Right atrium auricular region (tissue), 2 donors: ENCODE measurements around the gene MYO16. TPM values are rescaled to one million over a fixed set of nuclear protein-coding genes. Genes with fewer than 3 reads are reported as not detected.

ENCODE experiments used
- DNase-seq: peaks from one replicate; pipeline ENCODE4 v3.0.0-alpha.2; 2019; ENCODE audit warnings: low spot score
- H3K27ac ChIP-seq, 2 donors: fragments of 200-600 bp; sonication (generic); 1 replicate in 1 of 2; 2 replicates in 1 of 2; pipeline ENCODE4 v1.5.1; 2016 to 2019
- H3K27me3 ChIP-seq, 2 donors: fragments of 200-600 bp; sonication (generic); one replicate each; pipeline versions ENCODE4 v1.5.1 to v1.6.0; 2017 to 2019
- H3K36me3 ChIP-seq: fragments of 200-600 bp; sonication (generic); one replicate; pipeline ENCODE4 v1.5.1; 2016
- H3K4me1 ChIP-seq, 2 donors: fragments of 200-600 bp; sonication (generic); one replicate each; pipeline versions ENCODE4 v1.5.1 to v1.6.0; 2017 to 2019
- H3K4me3 ChIP-seq, 2 donors: fragments of 200-600 bp; sonication (generic); 1 replicate in 1 of 2; 2 replicates in 1 of 2; pipeline ENCODE4 v1.5.1; 2017 to 2019; ENCODE audit warnings: mild to moderate bottlenecking in 1 of 2, moderate library complexity in 1 of 2
- H3K9me3 ChIP-seq, 2 donors: fragments of 200-600 bp; sonication (generic); one replicate each; pipeline ENCODE4 v1.5.1; 2019
- total RNA-seq, 2 donors: library from RNA; depleted of rRNA; stranded (reverse); fragments of >200 nt; gene quantifications; one replicate each; pipeline ENCODE4 v1.1.0, GENCODE V29; 2016
- TF ChIP-seq, protein P1 (sequence below), 2 donors: fragments of 200-600 bp; sonication (generic); IDR thresholded peaks; one replicate each; pipeline ENCODE4 v1.5.1; 2019; ENCODE audit warnings: antibody characterized with exemption in 2 of 2

The MYO16 gene
- total RNA-seq, 2 donors from 2014 or later: 1.1 to 1.8 TPM

DNA sequence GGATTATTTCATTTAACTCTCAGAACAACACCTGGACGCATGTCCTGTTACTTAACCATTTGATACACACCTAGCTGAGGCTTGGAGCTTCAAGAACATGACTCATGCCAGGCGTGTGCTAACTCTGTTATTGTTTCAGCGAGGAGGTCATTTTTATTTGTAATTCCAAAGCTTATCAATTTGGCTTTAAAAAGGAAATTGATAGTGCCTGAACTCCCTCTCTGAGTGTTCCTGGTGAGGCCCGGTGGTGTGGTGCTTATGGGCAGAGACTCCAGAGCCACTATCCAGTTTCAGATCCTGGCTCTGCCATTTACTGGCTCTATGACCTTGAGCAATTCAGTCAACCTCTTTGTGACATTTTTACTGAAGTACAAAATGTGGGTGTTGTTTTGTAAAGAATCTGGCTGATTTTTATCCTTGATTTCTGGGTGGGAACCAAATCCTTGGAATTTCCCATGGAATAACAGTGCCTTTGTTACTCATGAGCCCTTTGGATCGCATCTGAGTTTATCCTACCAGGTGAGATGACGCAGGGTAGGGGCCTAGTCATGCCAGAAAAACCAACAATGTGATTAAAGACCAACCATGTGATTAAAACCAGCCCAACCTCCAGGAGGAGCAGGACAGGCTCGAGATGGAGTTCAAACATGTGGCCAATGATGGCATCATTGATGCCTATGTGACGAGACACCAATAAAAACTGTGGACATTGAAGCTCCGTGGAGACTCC, 198.8 kb downstream of the MYO16 start:
- TF ChIP-seq, protein P1, sequence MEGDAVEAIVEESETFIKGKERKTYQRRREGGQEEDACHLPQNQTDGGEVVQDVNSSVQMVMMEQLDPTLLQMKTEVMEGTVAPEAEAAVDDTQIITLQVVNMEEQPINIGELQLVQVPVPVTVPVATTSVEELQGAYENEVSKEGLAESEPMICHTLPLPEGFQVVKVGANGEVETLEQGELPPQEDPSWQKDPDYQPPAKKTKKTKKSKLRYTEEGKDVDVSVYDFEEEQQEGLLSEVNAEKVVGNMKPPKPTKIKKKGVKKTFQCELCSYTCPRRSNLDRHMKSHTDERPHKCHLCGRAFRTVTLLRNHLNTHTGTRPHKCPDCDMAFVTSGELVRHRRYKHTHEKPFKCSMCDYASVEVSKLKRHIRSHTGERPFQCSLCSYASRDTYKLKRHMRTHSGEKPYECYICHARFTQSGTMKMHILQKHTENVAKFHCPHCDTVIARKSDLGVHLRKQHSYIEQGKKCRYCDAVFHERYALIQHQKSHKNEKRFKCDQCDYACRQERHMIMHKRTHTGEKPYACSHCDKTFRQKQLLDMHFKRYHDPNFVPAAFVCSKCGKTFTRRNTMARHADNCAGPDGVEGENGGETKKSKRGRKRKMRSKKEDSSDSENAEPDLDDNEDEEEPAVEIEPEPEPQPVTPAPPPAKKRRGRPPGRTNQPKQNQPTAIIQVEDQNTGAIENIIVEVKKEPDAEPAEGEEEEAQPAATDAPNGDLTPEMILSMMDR (IDR thresholded peaks at IDR 0.05): no peak
- Histone ChIP-seq H3K9me3 (peaks cover 0 to 8% of the 10 kb centered on the region in 2 donors), H3K36me3 (no peaks in the 10 kb centered on the region), H3K27me3 (no peaks in the 10 kb centered on the region), H3K4me3 (no peak overlapping the region), H3K4me1 (no peaks in the 10 kb centered on the region), H3K27ac (no peak overlapping the region)
- no peak for DNase-seq

DNA sequence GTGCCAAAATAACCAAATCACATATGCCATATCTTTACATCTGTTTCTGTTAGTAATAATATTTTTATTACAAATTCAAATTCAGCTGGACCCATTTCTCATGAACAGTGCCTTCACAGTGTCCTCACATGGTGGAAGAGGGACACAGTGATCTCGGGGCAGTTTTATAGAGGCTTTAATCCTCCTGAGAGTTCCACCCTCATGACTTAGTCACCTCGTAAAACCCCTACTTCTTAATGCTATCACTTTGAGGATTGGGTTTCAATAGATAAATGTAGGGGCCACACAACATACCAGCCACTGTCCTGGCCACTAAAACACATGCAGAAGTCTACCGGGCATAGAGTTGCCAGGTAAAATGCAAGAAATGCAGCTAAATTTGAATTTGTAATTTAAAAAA, 201.5 kb downstream of the MYO16 start:
- H3K9me3 ChIP-seq: peaks cover 0 to 8% of the 10 kb centered on the region in 2 donors
- no peak overlapping the region for H3K27ac ChIP-seq
- H3K36me3 ChIP-seq: no peaks in the 10 kb centered on the region
- no peaks in the 10 kb centered on the region for H3K27me3 ChIP-seq
- TF ChIP-seq, protein P1 (IDR thresholded peaks at IDR 0.05): no peak
- no peak for DNase-seq
- no peaks in the 10 kb centered on the region for H3K4me1 ChIP-seq
- no peak overlapping the region for H3K4me3 ChIP-seq

DNA sequence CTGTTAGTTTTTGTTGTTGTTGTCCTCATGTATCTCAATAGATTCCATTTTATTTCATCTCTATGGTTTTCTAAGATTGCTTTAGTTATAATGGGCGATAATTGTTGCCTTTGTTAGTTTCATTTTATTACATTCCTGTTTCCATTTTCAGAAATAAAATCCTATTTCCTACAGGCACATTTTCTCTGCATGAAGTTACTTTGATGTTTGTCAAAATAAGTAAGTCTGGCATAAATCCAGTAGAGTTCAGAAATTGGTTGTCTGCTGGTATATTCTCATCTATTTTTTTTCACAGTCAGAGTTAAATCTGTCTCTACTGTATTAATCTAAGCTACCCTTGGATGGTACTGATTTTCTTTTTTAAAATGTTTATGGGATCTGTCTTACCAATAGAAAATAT, 204.1 kb downstream of the MYO16 start:
- Histone ChIP-seq H3K36me3 (no peaks in the 10 kb centered on the region), H3K9me3 (peaks cover 0 to 3% of the 10 kb centered on the region in 2 donors), H3K4me1 (no peaks in the 10 kb centered on the region), H3K4me3 (no peak overlapping the region), H3K27ac (no peak overlapping the region), H3K27me3 (no peaks in the 10 kb centered on the region)
- TF ChIP-seq, protein P1 (IDR thresholded peaks at IDR 0.05): no peak
- DNase-seq: no peak

DNA sequence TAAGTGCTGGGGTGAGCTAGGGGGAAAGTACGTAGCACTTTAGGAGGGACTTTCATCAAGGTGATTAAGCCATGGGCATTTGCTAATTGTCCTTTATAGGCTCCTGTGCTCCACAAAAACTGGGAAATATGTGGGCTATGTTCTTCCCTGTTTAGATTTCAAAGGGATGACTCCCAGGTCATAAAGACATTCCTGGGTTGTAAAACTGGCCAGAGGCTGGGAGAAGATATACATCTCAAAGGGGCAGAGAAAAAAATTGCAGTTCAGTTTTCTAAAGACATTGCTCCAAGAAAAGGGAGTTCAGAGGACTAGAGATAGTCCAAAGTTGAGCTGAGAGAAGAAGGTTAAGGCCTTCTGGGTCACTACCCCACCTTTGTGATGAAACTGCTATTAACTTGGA, 204.8 kb downstream of the MYO16 start:
- Histone ChIP-seq H3K9me3 (no peaks in the 10 kb centered on the region), H3K27ac (no peak overlapping the region), H3K4me3 (no peak overlapping the region), H3K27me3 (no peaks in the 10 kb centered on the region), H3K36me3 (no peaks in the 10 kb centered on the region), H3K4me1 (no peaks in the 10 kb centered on the region)
- DNase-seq: no peak
- TF ChIP-seq, protein P1 (IDR thresholded peaks at IDR 0.05): no peak

DNA sequence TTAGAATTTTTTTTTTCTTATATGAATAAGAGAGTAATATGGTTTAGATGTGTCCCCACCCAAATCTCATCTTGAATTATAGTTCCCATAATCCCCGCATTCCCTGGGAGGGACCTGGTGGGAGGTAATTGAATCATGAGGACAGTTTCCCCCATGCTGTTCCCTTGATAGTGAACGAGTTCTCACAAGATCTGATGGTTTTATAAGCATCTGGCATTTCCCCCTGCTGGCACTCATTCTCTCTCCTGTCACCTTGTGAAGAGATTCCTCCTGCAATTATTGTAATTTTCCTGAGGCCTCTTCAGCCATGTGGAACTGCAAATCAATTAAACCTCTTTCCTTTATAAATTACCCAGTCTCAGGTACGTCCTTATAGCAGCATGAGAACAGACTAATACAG, 205.7 kb downstream of the MYO16 start:
- Histone ChIP-seq H3K4me1 (no peaks in the 10 kb centered on the region), H3K9me3 (no peaks in the 10 kb centered on the region), H3K27me3 (no peaks in the 10 kb centered on the region), H3K36me3 (no peaks in the 10 kb centered on the region), H3K27ac (no peak overlapping the region), H3K4me3 (no peak overlapping the region)
- no peak for DNase-seq
- TF ChIP-seq, protein P1 (IDR thresholded peaks at IDR 0.05): no peak

DNA sequence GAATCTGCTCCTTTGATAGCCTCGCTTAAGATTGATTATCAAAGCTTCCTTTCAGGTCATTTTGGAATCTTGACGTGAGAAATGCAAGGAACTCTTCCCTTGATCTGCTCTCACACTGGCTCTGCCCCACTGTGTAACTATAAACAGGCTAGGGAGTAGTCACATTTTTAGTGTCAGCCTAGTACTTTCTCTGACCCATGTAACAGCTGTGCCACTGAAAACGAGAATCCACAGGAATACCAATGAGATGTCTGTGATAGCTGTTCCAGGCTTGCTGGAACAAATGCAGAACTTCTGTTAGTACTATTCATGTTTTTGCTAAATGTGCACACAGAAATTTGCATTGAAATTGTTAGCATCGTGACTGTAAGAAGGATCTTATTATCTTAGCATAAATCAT, 221.3 kb downstream of the MYO16 start:
- Histone ChIP-seq H3K4me1 (no peaks in the 10 kb centered on the region), H3K27ac (no peak overlapping the region), H3K27me3 (no peaks in the 10 kb centered on the region), H3K36me3 (no peaks in the 10 kb centered on the region), H3K9me3 (no peaks in the 10 kb centered on the region), H3K4me3 (no peak overlapping the region)
- DNase-seq: no peak
- TF ChIP-seq, protein P1 (IDR thresholded peaks at IDR 0.05): no peak
